Mucosa of rectum (tissue), 2 donors: ENCODE results near the gene SMARCC2.

Source experiments
- H3K27ac ChIP-seq, 2 donors: one replicate each; pipeline ENCODE4 v1.7.0; 2013; ENCODE audit warnings: inconsistent platforms in 2 of 2, low read depth in 2 of 2, low read length in 2 of 2
- H3K27me3 ChIP-seq, 2 donors: one replicate each; pipeline ENCODE4 v1.7.0; 2013; ENCODE audit warnings: low read length in 2 of 2; ENCODE audit not compliant: control insufficient read depth in 2 of 2, insufficient read depth in 2 of 2
- H3K36me3 ChIP-seq, 2 donors: one replicate each; pipeline ENCODE4 v1.7.0; 2013; ENCODE audit warnings: low read length in 2 of 2; ENCODE audit not compliant: control insufficient read depth in 2 of 2, insufficient read depth in 2 of 2
- H3K4me1 ChIP-seq, 2 donors: one replicate each; pipeline ENCODE4 v1.7.0; 2013; ENCODE audit warnings: low read length in 2 of 2, mild to moderate bottlenecking in 1 of 2; ENCODE audit not compliant: control insufficient read depth in 2 of 2, insufficient read depth in 2 of 2
- H3K4me3 ChIP-seq, 2 donors: one replicate each; pipeline ENCODE4 v1.7.0; 2013; ENCODE audit warnings: low read length in 2 of 2
- H3K9ac ChIP-seq, 2 donors: one replicate each; pipeline ENCODE4 v1.7.0; 2013; ENCODE audit warnings: low read length in 2 of 2, low read depth in 1 of 2, mild to moderate bottlenecking in 1 of 2
- H3K9me3 ChIP-seq, 2 donors: one replicate each; pipeline ENCODE4 v1.7.0; 2013; ENCODE audit warnings: low read length in 2 of 2; ENCODE audit not compliant: control insufficient read depth in 2 of 2
- donor health status: healthy.
- donor health status: Normal muscosa, but diverticular disease.

SMARCC2 gene

DNA sequence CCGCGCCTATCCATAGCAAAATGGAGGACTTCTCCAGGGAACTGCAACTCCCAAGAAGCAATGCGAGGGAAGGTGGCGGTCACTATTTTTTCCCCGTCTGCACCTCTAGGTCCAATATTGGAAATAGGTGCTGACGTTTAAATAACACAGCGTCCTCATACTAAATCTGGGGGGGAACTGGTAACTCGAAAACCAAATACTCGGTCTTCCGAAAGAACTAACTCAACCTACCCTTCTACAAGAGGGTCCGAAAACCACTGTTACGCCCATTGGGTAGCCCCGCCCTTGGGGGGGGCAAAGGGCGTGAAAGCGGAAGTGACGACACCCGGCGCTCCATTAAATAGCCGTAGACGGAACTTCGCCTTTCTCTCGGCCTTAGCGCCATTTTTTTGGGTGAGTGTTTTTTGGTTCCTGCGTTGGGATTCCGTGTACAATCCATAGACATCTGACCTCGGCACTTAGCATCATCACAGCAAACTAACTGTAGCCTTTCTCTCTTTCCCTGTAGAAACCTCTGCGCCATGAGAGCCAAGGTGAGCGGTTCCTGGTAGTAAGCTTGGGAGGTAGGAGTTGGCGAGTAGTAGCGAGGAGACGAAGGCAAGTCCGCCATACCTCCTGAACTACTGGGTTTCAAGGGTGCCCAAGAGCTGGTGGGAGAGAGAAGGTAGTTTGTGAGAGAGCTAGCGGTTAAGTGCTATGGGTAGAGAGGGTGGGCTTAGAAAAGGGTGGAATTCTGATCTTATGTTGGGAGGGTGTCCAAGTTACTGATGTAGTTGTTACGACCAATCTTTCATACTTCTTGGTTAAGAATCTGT, 72.8 kb downstream of the SMARCC2 start, which contains the start of gene RPL41:
RPL41 (plus strand) TSS at position 367 of the 815 bp plus-strand sequence.
- Histone ChIP-seq H3K36me3 (peaks cover 17 to 32% of the 10 kb centered on the region in 2 donors), H3K4me3 (peak within 1 kb of the TSS; percentile 82 to 92), H3K4me1 (peaks cover 18 to 20% of the 10 kb centered on the region in 2 donors), H3K9ac (peak within 1 kb of the TSS; percentile 91 to 99), H3K27ac (peak within 1 kb of the TSS; percentile 94 to 96), H3K9me3 (no peaks in the 10 kb centered on the region), H3K27me3 (no peaks in the 10 kb centered on the region)

GRCh38 chr12:56115329-56115728, 74.0 kb downstream of the SMARCC2 start:
- no peaks in the 10 kb centered on the region for H3K9me3 ChIP-seq
- peaks cover 21 to 31% of the 10 kb centered on the region in 2 donors for H3K36me3 ChIP-seq
- peak overlapping the region; percentile 91 to 99 for H3K9ac ChIP-seq
- H3K4me1 ChIP-seq: peaks cover 18 to 20% of the 10 kb centered on the region in 2 donors
- H3K4me3 ChIP-seq: peak overlapping the region; percentile 82 to 92
- H3K27ac ChIP-seq: peak overlapping the region in 1 of 2 donors; percentile 96
- no peaks in the 10 kb centered on the region for H3K27me3 ChIP-seq

DNA sequence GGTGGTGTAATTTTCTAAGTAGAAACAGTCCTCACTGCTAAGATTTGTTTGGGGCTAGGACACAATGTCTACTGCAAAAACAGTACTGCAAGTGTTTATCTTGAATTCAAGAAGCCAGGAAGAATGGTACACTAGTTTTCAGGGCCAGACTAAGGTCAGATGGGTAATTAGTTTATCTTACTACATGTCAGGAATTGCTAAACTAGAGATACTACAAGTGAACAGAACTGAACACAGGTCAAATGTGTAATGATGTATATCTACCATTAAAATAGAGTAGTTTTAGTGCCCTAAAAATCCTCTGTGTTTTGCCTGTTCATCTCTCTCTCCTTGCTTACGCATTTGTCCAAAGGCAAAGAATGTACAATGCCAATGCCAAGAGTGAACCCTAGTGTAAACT, 75.2 kb downstream of the SMARCC2 start:
- H3K4me1 ChIP-seq: peaks cover 9 to 12% of the 10 kb centered on the region in 2 donors
- no peaks in the 10 kb centered on the region for H3K9me3 ChIP-seq
- no peak overlapping the region for H3K27ac ChIP-seq
- H3K4me3 ChIP-seq: no peak overlapping the region
- H3K9ac ChIP-seq: no peak overlapping the region
- peaks cover 28 to 42% of the 10 kb centered on the region in 2 donors for H3K36me3 ChIP-seq
- no peaks in the 10 kb centered on the region for H3K27me3 ChIP-seq
